WTC11 (cell line): Measurements from ENCODE around the gene UGT1A10. TPM values are rescaled to one million over a fixed set of nuclear protein-coding genes. Genes with fewer than 3 reads are reported as not detected.

Experiments used
- ATAC-seq: fragments of 200-7000 bp; cut with Tn5 transposase; 2 replicates; pipeline ENCODE4 v1.10.0; 2021; ENCODE audit warnings: mild to moderate bottlenecking, moderate library complexity
- CTCF ChIA-PET: fragments of 300-600 bp; sonication (Branson Sonifier 250); formaldehyde crosslinking; loops from one replicate; lab custom pipeline; 2021; ENCODE audit warnings: antibody characterized with exemption; lab: Charles Lee
- POLR2A ChIA-PET: fragments of 350-600 bp; sonication (Branson Sonifier 250); formaldehyde crosslinking; loops from one replicate; lab custom pipeline; 2021; ENCODE audit warnings: antibody characterized with exemption; lab: Charles Lee
- DNase-seq: peaks from one replicate; pipeline ENCODE4 v3.0.0; 2021; ENCODE audit warnings: low spot score
- H3K27ac Mint-ChIP-seq: 2 replicates; pipeline ENCODE4 v1.8.0; 2021; ENCODE audit warnings: mixed read lengths
- H3K27me3 Mint-ChIP-seq: 2 replicates; pipeline ENCODE4 v1.8.0; 2021; ENCODE audit warnings: low read depth, mild to moderate bottlenecking, moderate library complexity, mixed read lengths
- H3K36me3 Mint-ChIP-seq: 2 replicates; pipeline ENCODE4 v1.8.0; 2021; ENCODE audit warnings: mixed read lengths
- H3K4me1 Mint-ChIP-seq: 2 replicates; pipeline ENCODE4 v1.8.0; 2022; ENCODE audit warnings: mixed read lengths
- H3K4me3 Mint-ChIP-seq: 2 replicates; pipeline ENCODE4 v1.8.0; 2021; ENCODE audit warnings: mild to moderate bottlenecking, moderate library complexity, mixed read lengths
- H3K9me3 Mint-ChIP-seq: 2 replicates; pipeline ENCODE4 v1.8.0; 2021; ENCODE audit warnings: mixed read lengths
- AFF4 ChIP-seq: sonication (generic); formaldehyde crosslinking; IDR thresholded peaks from 2 replicates; pipeline ENCODE4 v1.8.1; 2023; ENCODE audit warnings: mild to moderate bottlenecking, missing genetic modification reagents, borderline replicate concordance
- ATF1 ChIP-seq: sonication (generic); formaldehyde crosslinking; IDR thresholded peaks from 2 replicates; pipeline ENCODE4 v1.8.1; 2023; ENCODE audit warnings: mild to moderate bottlenecking, moderate library complexity, missing genetic modification reagents
- CREB1 ChIP-seq: sonication (generic); formaldehyde crosslinking; IDR thresholded peaks from 2 replicates; pipeline ENCODE4 v1.8.0; 2023; ENCODE audit warnings: mild to moderate bottlenecking, missing genetic modification reagents
- CTCF ChIP-seq: fragments of 200-600 bp; IDR thresholded peaks from 2 replicates; pipeline ENCODE4 v1.8.0; 2022; ENCODE audit warnings: antibody characterized with exemption
- FOXJ3 ChIP-seq: sonication (generic); formaldehyde crosslinking; IDR thresholded peaks from 2 replicates; pipeline ENCODE4 v1.9.0; 2021; ENCODE audit warnings: missing genetic modification reagents, mild to moderate bottlenecking, borderline replicate concordance
- JUN ChIP-seq: sonication (generic); formaldehyde crosslinking; IDR thresholded peaks from 2 replicates; pipeline ENCODE4 v1.8.0; 2023; ENCODE audit warnings: mild to moderate bottlenecking, missing genetic modification reagents
- MLX ChIP-seq: sonication (generic); formaldehyde crosslinking; IDR thresholded peaks from 2 replicates; pipeline ENCODE4 v1.8.1; 2023; ENCODE audit warnings: mild to moderate bottlenecking, missing genetic modification reagents, moderate library complexity
- MXD4 ChIP-seq: fragments of 250-450 bp; sonication (Bioruptor Pico); IDR thresholded peaks from 2 replicates; pipeline ENCODE4 v1.8.0; 2021; ENCODE audit warnings: mild to moderate bottlenecking, moderate library complexity, borderline replicate concordance
- MYBL2 ChIP-seq: sonication (generic); formaldehyde crosslinking; IDR thresholded peaks from 2 replicates; pipeline ENCODE4 v1.8.1; 2023; ENCODE audit warnings: mild to moderate bottlenecking, moderate library complexity, missing genetic modification reagents
- NFYB ChIP-seq: sonication (generic); formaldehyde crosslinking; conservative IDR thresholded peaks from 2 replicates; pipeline ENCODE4 v1.8.0; 2022; ENCODE audit warnings: low read depth, missing genetic modification reagents
- SMAD4 ChIP-seq: sonication (generic); formaldehyde crosslinking; IDR thresholded peaks from 2 replicates; pipeline ENCODE4 v1.8.0; 2022; ENCODE audit warnings: mild to moderate bottlenecking, missing genetic modification reagents
- SOX15 ChIP-seq: fragments of 250-450 bp; sonication (Bioruptor Pico); IDR thresholded peaks from 2 replicates; pipeline ENCODE4 v1.9.0; 2021; ENCODE audit warnings: mild to moderate bottlenecking
- TEAD1 ChIP-seq: sonication (generic); formaldehyde crosslinking; IDR thresholded peaks from 2 replicates; pipeline ENCODE4 v1.8.0; 2022; ENCODE audit warnings: mild to moderate bottlenecking, missing genetic modification reagents
- ZNF121 ChIP-seq: sonication (generic); formaldehyde crosslinking; IDR thresholded peaks from 2 replicates; pipeline ENCODE4 v1.8.0; 2023; ENCODE audit warnings: missing genetic modification reagents
- ZNF219 ChIP-seq: sonication (generic); formaldehyde crosslinking; IDR thresholded peaks from 2 replicates; pipeline ENCODE4 v1.8.0; 2023; ENCODE audit warnings: missing genetic modification reagents, mild to moderate bottlenecking, borderline replicate concordance
- total RNA-seq: library from RNA; stranded (reverse); gene quantifications from 3 replicates; pipeline ENCODE4 v1.2.3, GENCODE V29; 2021
- TF ChIP-seq, protein P1 (sequence below): sonication (generic); formaldehyde crosslinking; IDR thresholded peaks from 2 replicates; pipeline ENCODE4 v1.8.1; 2023; ENCODE audit warnings: mild to moderate bottlenecking, missing genetic modification reagents, moderate library complexity
- TF ChIP-seq, protein P2 (sequence below): fragments of 250-450 bp; sonication (Bioruptor Pico); IDR thresholded peaks from 2 replicates; pipeline ENCODE4 v1.9.0; 2021; ENCODE audit warnings: mild to moderate bottlenecking
- TF ChIP-seq, protein P3 (sequence below): fragments of 250-450 bp; sonication (Bioruptor Pico); IDR thresholded peaks from 2 replicates; pipeline ENCODE4 v2.1.2; 2022; ENCODE audit warnings: mild to moderate bottlenecking, moderate library complexity

The UGT1A10 gene
- total RNA-seq, 1 experiment from 2014 or later, result not detected

- H3K4me1 Mint-ChIP-seq, result peaks cover 20% of the 10 kb centered on the region
- no peak overlapping the region for H3K27ac Mint-ChIP-seq
- no peak for DNase-seq
- 0 out of 2 replicates have a peak, but pooled peaks cover 4% of the 10 kb centered on the region for H3K9me3 Mint-ChIP-seq
- H3K27me3 Mint-ChIP-seq, result no peaks in the 10 kb centered on the region
- no peaks in the 10 kb centered on the region for H3K36me3 Mint-ChIP-seq
- ATAC-seq, result no peak
- no peak overlapping the region for H3K4me3 Mint-ChIP-seq
- ChIA-PET CTCF (no interaction called here), POLR2A (no interaction called here)
- no peak for TF ChIP-seq CREB1 (CRISPR knock-in tag)
- TF ChIP-seq JUN (CRISPR knock-in tag), result no peak
- TF ChIP-seq SOX15 (CRISPR knock-in tag), result no peak
- TF ChIP-seq, protein P1, sequence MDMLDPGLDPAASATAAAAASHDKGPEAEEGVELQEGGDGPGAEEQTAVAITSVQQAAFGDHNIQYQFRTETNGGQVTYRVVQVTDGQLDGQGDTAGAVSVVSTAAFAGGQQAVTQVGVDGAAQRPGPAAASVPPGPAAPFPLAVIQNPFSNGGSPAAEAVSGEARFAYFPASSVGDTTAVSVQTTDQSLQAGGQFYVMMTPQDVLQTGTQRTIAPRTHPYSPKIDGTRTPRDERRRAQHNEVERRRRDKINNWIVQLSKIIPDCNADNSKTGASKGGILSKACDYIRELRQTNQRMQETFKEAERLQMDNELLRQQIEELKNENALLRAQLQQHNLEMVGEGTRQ, result no peak
- no peak for TF ChIP-seq ZNF121
- TF ChIP-seq MXD4 (CRISPR knock-in tag), result no peak
- no peak for TF ChIP-seq ZNF219 (CRISPR knock-in tag)
- TF ChIP-seq, protein P2, sequence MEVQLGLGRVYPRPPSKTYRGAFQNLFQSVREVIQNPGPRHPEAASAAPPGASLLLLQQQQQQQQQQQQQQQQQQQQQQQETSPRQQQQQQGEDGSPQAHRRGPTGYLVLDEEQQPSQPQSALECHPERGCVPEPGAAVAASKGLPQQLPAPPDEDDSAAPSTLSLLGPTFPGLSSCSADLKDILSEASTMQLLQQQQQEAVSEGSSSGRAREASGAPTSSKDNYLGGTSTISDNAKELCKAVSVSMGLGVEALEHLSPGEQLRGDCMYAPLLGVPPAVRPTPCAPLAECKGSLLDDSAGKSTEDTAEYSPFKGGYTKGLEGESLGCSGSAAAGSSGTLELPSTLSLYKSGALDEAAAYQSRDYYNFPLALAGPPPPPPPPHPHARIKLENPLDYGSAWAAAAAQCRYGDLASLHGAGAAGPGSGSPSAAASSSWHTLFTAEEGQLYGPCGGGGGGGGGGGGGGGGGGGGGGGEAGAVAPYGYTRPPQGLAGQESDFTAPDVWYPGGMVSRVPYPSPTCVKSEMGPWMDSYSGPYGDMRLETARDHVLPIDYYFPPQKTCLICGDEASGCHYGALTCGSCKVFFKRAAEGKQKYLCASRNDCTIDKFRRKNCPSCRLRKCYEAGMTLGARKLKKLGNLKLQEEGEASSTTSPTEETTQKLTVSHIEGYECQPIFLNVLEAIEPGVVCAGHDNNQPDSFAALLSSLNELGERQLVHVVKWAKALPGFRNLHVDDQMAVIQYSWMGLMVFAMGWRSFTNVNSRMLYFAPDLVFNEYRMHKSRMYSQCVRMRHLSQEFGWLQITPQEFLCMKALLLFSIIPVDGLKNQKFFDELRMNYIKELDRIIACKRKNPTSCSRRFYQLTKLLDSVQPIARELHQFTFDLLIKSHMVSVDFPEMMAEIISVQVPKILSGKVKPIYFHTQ (CRISPR knock-in tag), result no peak
- no peak for TF ChIP-seq AFF4 (CRISPR knock-in tag)
These were observed 50.7 kb downstream of the UGT1A10 start for GRCh38 chr2:233686928-233687327.

DNA sequence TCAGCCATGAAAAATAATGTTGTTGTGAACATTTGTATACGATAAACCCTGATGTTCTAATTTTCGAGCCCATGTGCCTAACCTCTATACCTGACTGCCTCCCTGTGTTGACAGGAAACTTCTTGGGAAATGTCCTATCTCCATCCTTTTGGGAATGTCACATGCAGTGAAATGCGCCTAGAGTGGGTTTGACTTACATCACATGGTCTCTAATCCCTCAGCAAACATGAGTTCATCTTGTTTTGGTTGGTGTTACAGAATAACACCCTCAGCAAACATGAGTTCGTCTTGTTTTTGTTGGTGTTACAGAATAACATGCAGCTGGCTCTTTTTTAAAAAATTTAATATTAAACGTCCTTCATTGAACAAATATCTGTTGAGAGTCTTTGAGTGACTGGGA, 52.1 kb downstream of the UGT1A10 start:
- DNase-seq (no peak), ATAC-seq (no peak)
- H3K27me3 Mint-ChIP-seq, result peaks cover 3% of the 10 kb centered on the region; the same call in 1 of the 2 replicates
- no peak overlapping the region for H3K4me3 Mint-ChIP-seq
- no peak overlapping the region for H3K27ac Mint-ChIP-seq
- TF ChIP-seq MYBL2 (no peak), SOX15 (CRISPR knock-in tag) (no peak), ATF1 (CRISPR knock-in tag) (no peak), NFYB (CRISPR knock-in tag) (no peak), MLX (CRISPR knock-in tag) (no peak), AFF4 (CRISPR knock-in tag) (no peak), SMAD4 (no peak), FOXJ3 (CRISPR knock-in tag) (no peak), JUN (CRISPR knock-in tag) (no peak), TEAD1 (CRISPR knock-in tag) (no peak), CTCF (no peak)
- TF ChIP-seq, protein P3, sequence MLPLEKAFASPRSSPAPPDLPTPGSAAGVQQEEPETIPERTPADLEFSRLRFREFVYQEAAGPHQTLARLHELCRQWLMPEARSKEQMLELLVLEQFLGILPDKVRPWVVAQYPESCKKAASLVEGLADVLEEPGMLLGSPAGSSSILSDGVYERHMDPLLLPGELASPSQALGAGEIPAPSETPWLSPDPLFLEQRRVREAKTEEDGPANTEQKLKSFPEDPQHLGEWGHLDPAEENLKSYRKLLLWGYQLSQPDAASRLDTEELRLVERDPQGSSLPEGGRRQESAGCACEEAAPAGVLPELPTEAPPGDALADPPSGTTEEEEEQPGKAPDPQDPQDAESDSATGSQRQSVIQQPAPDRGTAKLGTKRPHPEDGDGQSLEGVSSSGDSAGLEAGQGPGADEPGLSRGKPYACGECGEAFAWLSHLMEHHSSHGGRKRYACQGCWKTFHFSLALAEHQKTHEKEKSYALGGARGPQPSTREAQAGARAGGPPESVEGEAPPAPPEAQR, result no peak
- ChIA-PET CTCF (interaction anchor here (1.4 kb wide), 1 partner anchor 23 kb away, joined by 3 read pairs; no protein-coding TSS in a partner anchor), POLR2A (no interaction called here)
- H3K4me1 Mint-ChIP-seq, result peaks cover 24% of the 10 kb centered on the region
- H3K36me3 Mint-ChIP-seq, result no peaks in the 10 kb centered on the region
- 0 out of 2 replicates have a peak, but pooled peaks cover 4% of the 10 kb centered on the region for H3K9me3 Mint-ChIP-seq
